ENCODE measurements around the gene MRPL41. TPM values are rescaled to one million over a fixed set of nuclear protein-coding genes. Genes with fewer than 3 reads are reported as not detected.

Gene MRPL41
- total and polyA plus RNA-seq, 2 experiments from 2014 or later = 42.9 to 97.6 TPM

DNA sequence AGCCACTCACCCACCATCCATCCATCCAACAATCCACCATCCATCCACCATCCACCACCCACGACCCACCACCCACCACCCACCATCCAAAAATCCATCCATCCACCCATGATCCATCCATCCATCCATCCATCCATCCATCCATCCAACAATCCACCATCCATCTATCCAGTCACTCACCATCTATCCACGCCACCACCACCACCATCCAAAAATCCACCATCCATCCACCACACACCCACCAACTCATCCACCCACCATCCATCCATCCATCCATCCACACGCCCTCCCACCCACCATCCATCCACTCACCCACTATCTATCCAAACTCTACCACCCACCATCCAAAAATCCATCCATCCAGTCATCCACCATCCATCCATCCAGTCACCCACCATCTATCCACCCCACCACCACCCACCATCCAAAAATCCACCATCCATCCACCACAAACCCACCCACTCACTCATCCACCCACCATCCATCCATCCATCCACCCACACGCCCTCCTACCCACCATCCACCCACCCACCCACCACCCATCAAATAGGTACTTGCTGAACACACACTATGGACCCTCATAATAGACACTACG, 18.0 kb downstream of the MRPL41 start:
- 98 to 100% methylated on average over 3 to 5 of the region's 5 CpGs for WGBS, 2 experiments (ENCODE audit: low coverage in 1 of 2, low lambda C conversion rate in 2 of 2, missing lambda C conversion rate in 2 of 2)
- in situ Hi-C loops (cut with MboI) = no loop called here

DNA sequence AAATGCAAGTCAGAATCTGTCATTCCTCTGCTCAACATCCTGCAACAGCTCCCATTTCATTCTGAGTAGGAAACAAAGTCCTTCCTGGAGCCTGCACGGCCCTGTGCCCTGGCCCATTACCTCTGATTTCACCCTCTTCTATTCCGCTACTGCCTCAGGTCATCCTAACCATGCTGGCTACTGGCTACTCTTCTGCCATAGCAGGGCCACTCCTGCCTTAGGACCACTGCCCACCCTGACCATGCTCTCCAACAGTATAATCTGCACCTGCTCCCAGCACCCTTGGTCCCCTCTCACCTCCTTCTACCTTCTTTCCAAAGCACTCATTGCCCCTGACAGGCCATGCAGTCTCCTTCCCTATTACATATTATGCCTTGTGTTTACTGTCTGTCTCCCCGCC, 18.9 kb downstream of the MRPL41 start:
- in situ Hi-C loops (cut with MboI) = no loop called here
- TF ChIP-seq EZH2phosphoT487 (IDR thresholded peaks at IDR 0.05; ENCODE audit: insufficient read depth, low read depth) (no peak), EZH2 (IDR thresholded peaks at IDR 0.05; ENCODE audit: insufficient read depth, poor library complexity, severe bottlenecking) (no peak)
- H3K4me2 ChIP-seq (ENCODE audit: unreplicated experiment) = no peak overlapping the region
- H3K79me2 ChIP-seq (ENCODE audit: insufficient read depth) = peaks cover 38% of the 10 kb centered on the region
- DNase-seq = no peak
- no peaks in the 10 kb centered on the region for H3K4me1 ChIP-seq (ENCODE audit: insufficient read depth)
- H3K36me3 ChIP-seq (ENCODE audit: low read depth) = peaks cover 9% of the 10 kb centered on the region
- no peak overlapping the region for H3K4me3 ChIP-seq
- no peak overlapping the region for H2AFZ ChIP-seq
- no peaks in the 10 kb centered on the region for H4K20me1 ChIP-seq (ENCODE audit: insufficient read depth)
- H3K9me3 ChIP-seq (ENCODE audit: low read depth) = no peaks in the 10 kb centered on the region
- WGBS, 2 experiments (ENCODE audit: low coverage in 1 of 2, low lambda C conversion rate in 2 of 2, missing lambda C conversion rate in 2 of 2) = 96% methylated on average over 3 of the region's 3 CpGs
- H3K9ac ChIP-seq = no peak overlapping the region
- no peaks in the 10 kb centered on the region for H3F3A ChIP-seq (ENCODE audit: insufficient read depth)
- H3K27ac ChIP-seq = no peak overlapping the region
- no peaks in the 10 kb centered on the region for H3K9me2 ChIP-seq (ENCODE audit: insufficient read depth)
- no peaks in the 10 kb centered on the region for H3K27me3 ChIP-seq (replicated peaks; ENCODE audit: insufficient read depth)

More for the DNA sequence above, 18.0 kb downstream of the MRPL41 start:
- H3F3A ChIP-seq (ENCODE audit: insufficient read depth) = no peaks in the 10 kb centered on the region
- H3K36me3 ChIP-seq (ENCODE audit: low read depth) = peaks cover 9% of the 10 kb centered on the region
- H3K9ac ChIP-seq = no peak overlapping the region
- no peak overlapping the region for H2AFZ ChIP-seq
- H3K4me3 ChIP-seq = no peak overlapping the region
- no peaks in the 10 kb centered on the region for H3K27me3 ChIP-seq (replicated peaks; ENCODE audit: insufficient read depth)
- H3K4me1 ChIP-seq (ENCODE audit: insufficient read depth) = no peaks in the 10 kb centered on the region
- no peaks in the 10 kb centered on the region for H3K9me2 ChIP-seq (ENCODE audit: insufficient read depth)
- no peaks in the 10 kb centered on the region for H3K9me3 ChIP-seq (ENCODE audit: low read depth)
- H4K20me1 ChIP-seq (ENCODE audit: insufficient read depth) = no peaks in the 10 kb centered on the region
- H3K27ac ChIP-seq = no peak overlapping the region
- H3K4me2 ChIP-seq (ENCODE audit: unreplicated experiment) = no peak overlapping the region
- DNase-seq = no peak
- TF ChIP-seq EZH2 (IDR thresholded peaks at IDR 0.05; ENCODE audit: insufficient read depth, poor library complexity, severe bottlenecking) (no peak), EZH2phosphoT487 (IDR thresholded peaks at IDR 0.05; ENCODE audit: insufficient read depth, low read depth) (no peak)
- H3K79me2 ChIP-seq (ENCODE audit: insufficient read depth) = peaks cover 29% of the 10 kb centered on the region

DNA sequence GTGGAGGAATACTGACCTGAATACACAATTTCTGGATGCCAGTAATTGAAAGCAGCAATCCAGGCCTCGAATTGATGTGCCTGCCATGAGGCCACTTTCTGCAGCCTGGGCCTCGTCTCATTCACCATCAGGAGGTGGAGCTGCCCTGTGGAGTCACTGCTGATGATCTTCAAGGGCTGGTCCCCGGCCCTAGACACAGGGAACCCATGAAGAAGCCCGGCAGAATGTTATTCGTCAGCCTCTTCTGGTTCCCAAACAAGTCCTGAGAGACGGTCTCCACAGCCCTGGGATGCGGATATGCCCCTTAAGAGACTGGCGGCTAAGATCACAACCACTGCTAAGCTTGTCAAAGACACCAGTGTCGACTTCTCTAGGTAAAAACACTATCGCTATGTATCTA, 22.5 kb downstream of the MRPL41 start:
- Histone ChIP-seq H3K36me3 (ENCODE audit: low read depth) (peaks cover 9% of the 10 kb centered on the region), H4K20me1 (ENCODE audit: insufficient read depth) (no peaks in the 10 kb centered on the region), H3K9me3 (ENCODE audit: low read depth) (no peaks in the 10 kb centered on the region), H3F3A (ENCODE audit: insufficient read depth) (0 out of 2 replicates have a peak, but pooled peaks cover 5% of the 10 kb centered on the region), H2AFZ (no peak overlapping the region), H3K4me3 (no peak overlapping the region), H3K27ac (no peak overlapping the region), H3K4me1 (ENCODE audit: insufficient read depth) (peaks cover 9% of the 10 kb centered on the region), H3K9me2 (ENCODE audit: insufficient read depth) (no peaks in the 10 kb centered on the region), H3K9ac (no peak overlapping the region), H3K4me2 (ENCODE audit: unreplicated experiment) (no peak overlapping the region), H3K27me3 (replicated peaks; ENCODE audit: insufficient read depth) (no peaks in the 10 kb centered on the region), H3K79me2 (ENCODE audit: insufficient read depth) (peaks cover 65% of the 10 kb centered on the region)
- DNase-seq = no peak
- 83 to 84% methylated on average over 10 of the region's 10 CpGs for WGBS, 2 experiments (ENCODE audit: low coverage in 1 of 2, low lambda C conversion rate in 2 of 2, missing lambda C conversion rate in 2 of 2)
- no peak for TF ChIP-seq EZH2 (IDR thresholded peaks at IDR 0.05; ENCODE audit: insufficient read depth, poor library complexity, severe bottlenecking)
- in situ Hi-C loops (cut with MboI) = no loop called here

DNA sequence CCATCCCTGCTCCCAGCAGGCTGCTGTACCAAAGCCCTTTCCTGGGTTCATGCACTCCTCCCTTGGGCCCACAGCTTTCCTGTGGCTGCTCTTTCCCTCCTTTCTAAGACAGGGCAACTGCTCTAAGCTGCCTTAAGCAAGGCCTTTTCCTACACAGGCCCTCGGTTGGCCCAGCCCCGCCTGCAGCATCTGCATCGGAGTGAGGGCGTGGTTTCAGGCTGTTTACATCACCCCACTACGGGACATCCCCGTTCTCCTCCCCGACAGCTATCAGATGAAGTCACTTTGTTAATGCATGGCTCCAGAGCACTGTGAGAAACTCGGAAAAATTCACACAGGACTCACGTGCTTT, 23.7 kb downstream of the MRPL41 start:
- 60 to 71% methylated on average over 9 of the region's 9 CpGs for WGBS, 2 experiments (ENCODE audit: low coverage in 1 of 2, low lambda C conversion rate in 2 of 2, missing lambda C conversion rate in 2 of 2)
- no peak overlapping the region for H2AFZ ChIP-seq
- no peak for TF ChIP-seq EZH2phosphoT487 (IDR thresholded peaks at IDR 0.05; ENCODE audit: insufficient read depth, low read depth)
- no peak for TF ChIP-seq EZH2 (IDR thresholded peaks at IDR 0.05; ENCODE audit: insufficient read depth, poor library complexity, severe bottlenecking)
- no peak overlapping the region for H3K4me3 ChIP-seq
- H3K4me1 ChIP-seq (ENCODE audit: insufficient read depth) = peaks cover 13% of the 10 kb centered on the region
- H3K9me2 ChIP-seq (ENCODE audit: insufficient read depth) = no peaks in the 10 kb centered on the region
- H3K79me2 ChIP-seq (ENCODE audit: insufficient read depth) = peaks cover 58% of the 10 kb centered on the region
- H3K36me3 ChIP-seq (ENCODE audit: low read depth) = peaks cover 9% of the 10 kb centered on the region
- in situ Hi-C loops (cut with MboI) = no loop called here
- 0 out of 2 replicates have a peak, but pooled peaks cover 5% of the 10 kb centered on the region for H3F3A ChIP-seq (ENCODE audit: insufficient read depth)
- peak; percentile 12 for DNase-seq
- no peak overlapping the region for H3K27ac ChIP-seq
- H4K20me1 ChIP-seq (ENCODE audit: insufficient read depth) = no peaks in the 10 kb centered on the region
- H3K27me3 ChIP-seq (replicated peaks; ENCODE audit: insufficient read depth) = no peaks in the 10 kb centered on the region
- no peak overlapping the region for H3K4me2 ChIP-seq (ENCODE audit: unreplicated experiment)
- H3K9ac ChIP-seq = no peak overlapping the region
- no peaks in the 10 kb centered on the region for H3K9me3 ChIP-seq (ENCODE audit: low read depth)

All from GM23248 (cell line).